GM21381 (cell line): ENCODE results near the gene PLEKHJ1.
"Not testable (repeated sequence)": the region's sequence is repeated elsewhere in the genome, so short reads cannot be mapped to it uniquely, and the experiment has no call there.

Source experiments
- ATAC-seq: cut with Tn5 transposase; IDR thresholded peaks from one replicate; pipeline ENCODE4 v1.9.1; 2021; ENCODE audit warnings: mild to moderate bottlenecking, moderate library complexity; ENCODE audit not compliant: unreplicated experiment

Gene PLEKHJ1

GRCh38 chr19:2201473-2202148 is 34.5 kb downstream of the PLEKHJ1 start:
- no peak for ATAC-seq

GRCh38 chr19:2200624-2201294 is 35.4 kb downstream of the PLEKHJ1 start:
- not testable (repeated sequence) for ATAC-seq

- ATAC-seq, result no peak
Measured at GRCh38 chr19:2199861-2200623, 36.1 kb downstream of the PLEKHJ1 start.

- no peak for ATAC-seq
Measured at GRCh38 chr19:2199215-2199614, 36.9 kb downstream of the PLEKHJ1 start.

GRCh38 chr19:2198317-2198716 is 37.8 kb downstream of the PLEKHJ1 start:
- no peak for ATAC-seq

GRCh38 chr19:2197270-2197669 is 38.9 kb downstream of the PLEKHJ1 start:
- no peak for ATAC-seq

- ATAC-seq, result no peak
Measured at GRCh38 chr19:2195914-2196313, 40.2 kb downstream of the PLEKHJ1 start.

GRCh38 chr19:2195361-2195760 is 40.8 kb downstream of the PLEKHJ1 start:
- no peak for ATAC-seq

- no peak for ATAC-seq
Measured at GRCh38 chr19:2194513-2195078, 41.5 kb downstream of the PLEKHJ1 start.

GRCh38 chr19:2193807-2194206 is 42.3 kb downstream of the PLEKHJ1 start:
- no peak for ATAC-seq

GRCh38 chr19:2192862-2193261 is 43.3 kb downstream of the PLEKHJ1 start:
- no peak for ATAC-seq

- no peak for ATAC-seq
Measured at GRCh38 chr19:2191456-2192310, 44.4 kb downstream of the PLEKHJ1 start.

- no peak for ATAC-seq
Measured at GRCh38 chr19:2190848-2191455, 45.2 kb downstream of the PLEKHJ1 start.

GRCh38 chr19:2189880-2190279 is 46.2 kb downstream of the PLEKHJ1 start:
- no peak for ATAC-seq

GRCh38 chr19:2188708-2189385 is 47.3 kb downstream of the PLEKHJ1 start:
- no peak for ATAC-seq

GRCh38 chr19:2187159-2187558 is 49.0 kb downstream of the PLEKHJ1 start:
- no peak for ATAC-seq

- no peak for ATAC-seq
Measured at GRCh38 chr19:2186071-2186846, 49.9 kb downstream of the PLEKHJ1 start.

GRCh38 chr19:2185734-2186070 is 50.4 kb downstream of the PLEKHJ1 start:
- no peak for ATAC-seq

- ATAC-seq, result no peak
Measured at GRCh38 chr19:2184422-2184975, 51.6 kb downstream of the PLEKHJ1 start.
